ENCODE results near the gene GSG1.

GSG1 gene

GRCh38 chr12:13114251-13115052 is 11.0 kb upstream of the GSG1 start:
- Histone ChIP-seq H3K9ac (ENCODE audit: insufficient read length) (peak overlapping the region; percentile 21), H3K27ac (peak overlapping the region; percentile 76), H3K36me3 (ENCODE audit: insufficient read depth, low read length) (no peaks in the 10 kb centered on the region), H3K4me3 (peak overlapping the region; percentile 69), H3K9me3 (ENCODE audit: low read depth, low read length) (no peaks in the 10 kb centered on the region)
- TF ChIP-seq POLR2AphosphoS5 (IDR thresholded peaks at IDR 0.05; ENCODE audit: borderline replicate concordance, low read depth, low read length) = peak; percentile 40; the same call in 1 of the 2 replicates
- no peak for TF ChIP-seq FOXP2 (optimal IDR thresholded peaks at IDR 0.05; ENCODE audit: control extremely low read depth, extremely low read length, insufficient read depth)
- peak; percentile 72 for DNase-seq (ENCODE audit: low read depth, low spot score)

GRCh38 chr12:13112968-13113367 is 9.5 kb upstream of the GSG1 start:
- TF ChIP-seq EZH2 (IDR thresholded peaks at IDR 0.05) (no peak), FOXP2 (optimal IDR thresholded peaks at IDR 0.05; ENCODE audit: control extremely low read depth, extremely low read length, insufficient read depth) (no peak), POLR2AphosphoS5 (IDR thresholded peaks at IDR 0.05; ENCODE audit: borderline replicate concordance, low read depth, low read length) (no peak)
- no peak overlapping the region for H3K9ac ChIP-seq (ENCODE audit: insufficient read length)
- DNase-seq (ENCODE audit: low read depth, low spot score) = no peak
- no peak overlapping the region for H3K4me3 ChIP-seq
- H3K9me3 ChIP-seq (ENCODE audit: low read depth, low read length) = peaks cover 5% of the 10 kb centered on the region; the same call in 1 of the 2 replicates
- no peaks in the 10 kb centered on the region for H3K36me3 ChIP-seq (ENCODE audit: insufficient read depth, low read length)
- H3K27ac ChIP-seq = no peak overlapping the region

- no peak overlapping the region for H3K4me3 ChIP-seq
- no peak overlapping the region for H3K27ac ChIP-seq
- DNase-seq (ENCODE audit: low read depth, low spot score) = no peak
- TF ChIP-seq FOXP2 (optimal IDR thresholded peaks at IDR 0.05; ENCODE audit: control extremely low read depth, extremely low read length, insufficient read depth) (no peak), EZH2 (IDR thresholded peaks at IDR 0.05) (no peak), POLR2AphosphoS5 (IDR thresholded peaks at IDR 0.05; ENCODE audit: borderline replicate concordance, low read depth, low read length) (no peak)
- H3K36me3 ChIP-seq (ENCODE audit: insufficient read depth, low read length) = no peaks in the 10 kb centered on the region
- H3K9me3 ChIP-seq (ENCODE audit: low read depth, low read length) = peaks cover 5% of the 10 kb centered on the region; the same call in 1 of the 2 replicates
- no peak overlapping the region for H3K9ac ChIP-seq (ENCODE audit: insufficient read length)
These were observed 3.2 kb upstream of the GSG1 start for GRCh38 chr12:13106666-13107065.

GRCh38 chr12:13105781-13106180 is 2.3 kb upstream of the GSG1 start:
- TF ChIP-seq FOXP2 (optimal IDR thresholded peaks at IDR 0.05; ENCODE audit: control extremely low read depth, extremely low read length, insufficient read depth) = no peak
- DNase-seq (ENCODE audit: low read depth, low spot score) = no peak
- Histone ChIP-seq H3K27ac (no peak overlapping the region), H3K9me3 (ENCODE audit: low read depth, low read length) (peaks cover 5% of the 10 kb centered on the region; the same call in 1 of the 2 replicates), H3K9ac (ENCODE audit: insufficient read length) (no peak overlapping the region), H3K36me3 (ENCODE audit: insufficient read depth, low read length) (no peaks in the 10 kb centered on the region), H3K4me3 (no peak overlapping the region)

GRCh38 chr12:13104409-13104808 is 942 bp upstream of the GSG1 start:
- Histone ChIP-seq H3K4me3 (no peak overlapping the region), H3K27ac (no peak overlapping the region), H3K9me3 (ENCODE audit: low read depth, low read length) (peaks cover 5% of the 10 kb centered on the region; the same call in 1 of the 2 replicates), H3K9ac (ENCODE audit: insufficient read length) (no peak overlapping the region), H3K36me3 (ENCODE audit: insufficient read depth, low read length) (no peaks in the 10 kb centered on the region)
- no peak for TF ChIP-seq POLR2AphosphoS5 (IDR thresholded peaks at IDR 0.05; ENCODE audit: borderline replicate concordance, low read depth, low read length)
- TF ChIP-seq EZH2 (IDR thresholded peaks at IDR 0.05) = no peak
- TF ChIP-seq FOXP2 (optimal IDR thresholded peaks at IDR 0.05; ENCODE audit: control extremely low read depth, extremely low read length, insufficient read depth) = no peak
- no peak for DNase-seq (ENCODE audit: low read depth, low spot score)

- no peak for DNase-seq (ENCODE audit: low read depth, low spot score)
- no peak for TF ChIP-seq POLR2AphosphoS5 (IDR thresholded peaks at IDR 0.05; ENCODE audit: borderline replicate concordance, low read depth, low read length)
- TF ChIP-seq EZH2 (IDR thresholded peaks at IDR 0.05) = no peak
- no peak for TF ChIP-seq FOXP2 (optimal IDR thresholded peaks at IDR 0.05; ENCODE audit: control extremely low read depth, extremely low read length, insufficient read depth)
- no peaks in the 10 kb centered on the region for H3K36me3 ChIP-seq (ENCODE audit: insufficient read depth, low read length)
- no peaks in the 10 kb centered on the region for H3K9me3 ChIP-seq (ENCODE audit: low read depth, low read length)
- H3K4me3 ChIP-seq = no peak overlapping the region
- peak overlapping the region; percentile 86 for H3K27ac ChIP-seq
- no peak overlapping the region for H3K9ac ChIP-seq (ENCODE audit: insufficient read length)
These were observed 839 bp downstream of the GSG1 start for GRCh38 chr12:13102461-13103195.

GRCh38 chr12:13101821-13102375 is 1.6 kb downstream of the GSG1 start:
- peak overlapping the region; percentile 76 for H3K4me3 ChIP-seq

More at GRCh38 chr12:13101821-13102375, 1.6 kb downstream of the GSG1 start:
- no peaks in the 10 kb centered on the region for H3K36me3 ChIP-seq (ENCODE audit: insufficient read depth, low read length)
- no peaks in the 10 kb centered on the region for H3K9me3 ChIP-seq (ENCODE audit: low read depth, low read length)
- peak overlapping the region; percentile 64 for H3K9ac ChIP-seq (ENCODE audit: insufficient read length)
- peak overlapping the region; percentile 86 for H3K27ac ChIP-seq
- DNase-seq (ENCODE audit: low read depth, low spot score) = no peak
- TF ChIP-seq POLR2AphosphoS5 (IDR thresholded peaks at IDR 0.05; ENCODE audit: borderline replicate concordance, low read depth, low read length) (no peak), FOXP2 (optimal IDR thresholded peaks at IDR 0.05; ENCODE audit: control extremely low read depth, extremely low read length, insufficient read depth) (no peak), EZH2 (IDR thresholded peaks at IDR 0.05) (no peak)
